ENCODE measurements around the gene JSRP1.

JSRP1 gene

DNA sequence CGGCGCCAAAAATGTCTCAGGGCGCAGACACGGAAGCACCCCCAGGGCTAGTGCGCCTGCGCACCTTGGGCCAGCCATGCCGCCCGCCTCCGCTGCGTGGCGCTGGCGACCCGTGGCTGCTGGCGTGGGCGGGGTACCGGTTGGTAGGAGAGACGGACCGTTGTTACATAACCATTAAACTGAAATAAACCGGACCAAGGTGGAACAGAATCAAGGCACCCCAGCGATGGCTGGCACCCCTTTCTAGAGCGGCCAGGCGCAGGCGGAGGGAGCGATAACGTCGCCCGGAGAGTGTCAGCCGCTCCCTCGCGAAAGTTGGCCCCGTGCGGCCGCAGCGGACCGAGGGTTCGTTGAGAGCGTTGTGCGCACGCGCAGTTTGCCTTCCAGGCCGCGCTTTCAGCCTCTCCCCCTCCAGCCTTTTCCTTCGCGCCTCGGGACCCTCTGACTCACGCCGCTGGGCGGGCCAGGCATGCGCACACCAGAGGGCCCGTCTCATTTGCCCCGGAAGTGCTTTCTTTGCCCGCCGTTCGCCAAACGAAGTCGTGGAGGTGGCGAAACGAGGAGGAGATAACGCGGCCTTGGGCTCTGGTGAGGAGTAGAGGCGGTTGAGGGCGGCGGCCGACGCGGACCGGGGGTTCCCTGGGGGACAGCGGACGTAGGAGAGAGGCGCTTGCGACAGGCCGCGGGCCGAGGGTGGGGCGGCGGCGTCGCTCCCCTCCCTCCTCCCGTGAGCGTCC, 19.7 kb downstream of the JSRP1 start, which contains the start of the genes PLEKHJ1 and SF3A2 (continued):
- no peak for TF ChIP-seq ATF2 (tag by site-specific recombination; IDR thresholded peaks at IDR 0.05; ENCODE audit: low read depth)
- TF ChIP-seq, protein P1, sequence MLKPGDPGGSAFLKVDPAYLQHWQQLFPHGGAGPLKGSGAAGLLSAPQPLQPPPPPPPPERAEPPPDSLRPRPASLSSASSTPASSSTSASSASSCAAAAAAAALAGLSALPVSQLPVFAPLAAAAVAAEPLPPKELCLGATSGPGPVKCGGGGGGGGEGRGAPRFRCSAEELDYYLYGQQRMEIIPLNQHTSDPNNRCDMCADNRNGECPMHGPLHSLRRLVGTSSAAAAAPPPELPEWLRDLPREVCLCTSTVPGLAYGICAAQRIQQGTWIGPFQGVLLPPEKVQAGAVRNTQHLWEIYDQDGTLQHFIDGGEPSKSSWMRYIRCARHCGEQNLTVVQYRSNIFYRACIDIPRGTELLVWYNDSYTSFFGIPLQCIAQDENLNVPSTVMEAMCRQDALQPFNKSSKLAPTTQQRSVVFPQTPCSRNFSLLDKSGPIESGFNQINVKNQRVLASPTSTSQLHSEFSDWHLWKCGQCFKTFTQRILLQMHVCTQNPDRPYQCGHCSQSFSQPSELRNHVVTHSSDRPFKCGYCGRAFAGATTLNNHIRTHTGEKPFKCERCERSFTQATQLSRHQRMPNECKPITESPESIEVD (tag by site-specific recombination; IDR thresholded peaks at IDR 0.05): no peak
- no peak for TF ChIP-seq ZNF26 (tag by site-specific recombination; IDR thresholded peaks at IDR 0.05)
- TF ChIP-seq ZBTB48 (tag by site-specific recombination; IDR thresholded peaks at IDR 0.05): 0 out of 2 replicates have a peak, but pooled peaks have one; percentile 13
- TF ChIP-seq ZNF10 (tag by site-specific recombination; IDR thresholded peaks at IDR 0.05): 0 out of 2 replicates have a peak, but pooled peaks have one; percentile 23
- TF ChIP-seq OVOL3 (tag by site-specific recombination; IDR thresholded peaks at IDR 0.05): no peak
- TF ChIP-seq ZNF426 (tag by site-specific recombination; IDR thresholded peaks at IDR 0.05): no peak
- 0 out of 2 replicates have a peak, but pooled peaks have one; percentile 6 for TF ChIP-seq OSR2 (tag by site-specific recombination; IDR thresholded peaks at IDR 0.05)
- peak; percentile 18 for TF ChIP-seq ZNF660 (tag by site-specific recombination; IDR thresholded peaks at IDR 0.05)
- TF ChIP-seq YY2 (tag by site-specific recombination; IDR thresholded peaks at IDR 0.05): peak; percentile 51
- TF ChIP-seq ELK4 (IDR thresholded peaks at IDR 0.05; ENCODE audit: borderline replicate concordance, low read depth, low read length): no peak
- no peak for TF ChIP-seq ZNF157 (tag by site-specific recombination; IDR thresholded peaks at IDR 0.05)
- TF ChIP-seq ZNF433 (tag by site-specific recombination; IDR thresholded peaks at IDR 0.05; ENCODE audit: low read depth): no peak
- TF ChIP-seq, protein P2, sequence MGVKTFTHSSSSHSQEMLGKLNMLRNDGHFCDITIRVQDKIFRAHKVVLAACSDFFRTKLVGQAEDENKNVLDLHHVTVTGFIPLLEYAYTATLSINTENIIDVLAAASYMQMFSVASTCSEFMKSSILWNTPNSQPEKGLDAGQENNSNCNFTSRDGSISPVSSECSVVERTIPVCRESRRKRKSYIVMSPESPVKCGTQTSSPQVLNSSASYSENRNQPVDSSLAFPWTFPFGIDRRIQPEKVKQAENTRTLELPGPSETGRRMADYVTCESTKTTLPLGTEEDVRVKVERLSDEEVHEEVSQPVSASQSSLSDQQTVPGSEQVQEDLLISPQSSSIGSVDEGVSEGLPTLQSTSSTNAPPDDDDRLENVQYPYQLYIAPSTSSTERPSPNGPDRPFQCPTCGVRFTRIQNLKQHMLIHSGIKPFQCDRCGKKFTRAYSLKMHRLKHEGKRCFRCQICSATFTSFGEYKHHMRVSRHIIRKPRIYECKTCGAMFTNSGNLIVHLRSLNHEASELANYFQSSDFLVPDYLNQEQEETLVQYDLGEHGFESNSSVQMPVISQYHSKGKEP (tag by site-specific recombination; IDR thresholded peaks at IDR 0.05): no peak
- TF ChIP-seq, protein P3, sequence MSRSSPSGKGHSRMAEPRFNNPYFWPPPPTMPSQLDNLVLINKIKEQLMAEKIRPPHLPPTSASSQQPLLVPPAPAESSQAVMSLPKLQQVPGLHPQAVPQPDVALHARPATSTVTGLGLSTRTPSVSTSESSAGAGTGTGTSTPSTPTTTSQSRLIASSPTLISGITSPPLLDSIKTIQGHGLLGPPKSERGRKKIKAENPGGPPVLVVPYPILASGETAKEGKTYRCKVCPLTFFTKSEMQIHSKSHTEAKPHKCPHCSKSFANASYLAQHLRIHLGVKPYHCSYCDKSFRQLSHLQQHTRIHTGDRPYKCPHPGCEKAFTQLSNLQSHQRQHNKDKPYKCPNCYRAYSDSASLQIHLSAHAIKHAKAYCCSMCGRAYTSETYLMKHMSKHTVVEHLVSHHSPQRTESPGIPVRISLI (tag by site-specific recombination; IDR thresholded peaks at IDR 0.05): no peak
- TF ChIP-seq ZNF184 (tag by site-specific recombination; IDR thresholded peaks at IDR 0.05): no peak
- TF ChIP-seq ZBTB1 (tag by site-specific recombination; IDR thresholded peaks at IDR 0.05): no peak
- no peak for TF ChIP-seq ZNF791 (tag by site-specific recombination; IDR thresholded peaks at IDR 0.05)
- no peak for TF ChIP-seq ZNF621 (tag by site-specific recombination; IDR thresholded peaks at IDR 0.05)
- TF ChIP-seq ZNF140 (tag by site-specific recombination; IDR thresholded peaks at IDR 0.05): no peak
- no peak for TF ChIP-seq ZNF350 (tag by site-specific recombination; IDR thresholded peaks at IDR 0.05)
- TF ChIP-seq ZNF837 (tag by site-specific recombination; IDR thresholded peaks at IDR 0.05): no peak
- no peak for TF ChIP-seq ZFP3 (tag by site-specific recombination; IDR thresholded peaks at IDR 0.05; ENCODE audit: low read depth)
- no peak for TF ChIP-seq PRDM2 (tag by site-specific recombination; IDR thresholded peaks at IDR 0.05; ENCODE audit: borderline replicate concordance)

Measured in HEK293 (cell line).